Measurements from ENCODE around the gene SPACDR.

The SPACDR gene

DNA sequence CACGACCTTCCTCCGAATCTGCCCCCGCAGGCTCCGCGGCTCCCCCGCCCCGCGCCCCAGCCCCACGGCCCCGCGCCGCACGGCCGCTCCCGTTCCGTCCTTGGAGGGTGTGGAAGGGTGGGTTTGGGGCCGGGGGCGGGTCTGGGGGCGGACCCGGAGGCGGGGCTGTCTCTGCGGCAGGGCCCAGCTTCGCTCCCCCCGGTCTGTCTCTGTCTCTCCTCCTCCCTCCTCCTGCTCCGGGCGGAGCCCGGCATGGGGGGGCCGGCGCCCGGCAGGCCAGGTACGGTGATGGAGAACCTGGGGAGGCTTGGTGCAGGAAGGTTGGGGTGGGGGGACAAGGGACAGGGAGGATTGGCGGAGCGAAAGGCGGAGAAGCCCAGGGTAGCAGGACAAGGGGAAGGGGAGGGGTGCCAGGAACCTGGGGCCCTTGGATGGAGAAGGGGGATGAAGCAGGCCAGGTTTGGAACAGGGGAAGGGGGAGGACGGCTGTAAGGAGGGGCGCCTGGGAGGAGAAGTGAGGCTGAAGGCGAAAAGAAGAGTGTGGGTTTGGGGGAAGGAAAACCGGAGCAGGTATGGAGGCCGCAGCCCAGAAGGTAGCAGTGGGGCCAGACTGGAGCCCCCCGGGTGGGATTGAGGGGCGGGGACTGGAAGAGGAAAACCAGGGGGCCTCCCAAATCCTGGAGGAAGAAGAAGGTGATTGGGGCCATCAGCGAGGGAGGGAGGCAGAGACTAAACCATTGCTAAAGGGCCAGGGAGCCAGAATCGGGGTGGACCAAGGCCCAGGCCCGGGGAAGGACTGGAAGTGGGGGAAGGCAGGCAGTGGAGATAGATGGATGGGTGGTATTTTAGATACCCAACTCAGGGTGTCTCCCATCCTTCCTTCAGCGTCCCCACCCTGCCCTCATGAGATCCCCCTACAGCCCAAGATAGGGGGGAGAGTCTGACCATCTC is 19.9 kb upstream of the SPACDR start, which contains the start of gene NYAP1:
TSS of gene NYAP1 (plus strand) at position 206 of the 951 bp plus-strand sequence. CDS start 1,385 bp downstream, outside the sequence.
- peak; percentile 65 to 72 for DNase-seq

DNA sequence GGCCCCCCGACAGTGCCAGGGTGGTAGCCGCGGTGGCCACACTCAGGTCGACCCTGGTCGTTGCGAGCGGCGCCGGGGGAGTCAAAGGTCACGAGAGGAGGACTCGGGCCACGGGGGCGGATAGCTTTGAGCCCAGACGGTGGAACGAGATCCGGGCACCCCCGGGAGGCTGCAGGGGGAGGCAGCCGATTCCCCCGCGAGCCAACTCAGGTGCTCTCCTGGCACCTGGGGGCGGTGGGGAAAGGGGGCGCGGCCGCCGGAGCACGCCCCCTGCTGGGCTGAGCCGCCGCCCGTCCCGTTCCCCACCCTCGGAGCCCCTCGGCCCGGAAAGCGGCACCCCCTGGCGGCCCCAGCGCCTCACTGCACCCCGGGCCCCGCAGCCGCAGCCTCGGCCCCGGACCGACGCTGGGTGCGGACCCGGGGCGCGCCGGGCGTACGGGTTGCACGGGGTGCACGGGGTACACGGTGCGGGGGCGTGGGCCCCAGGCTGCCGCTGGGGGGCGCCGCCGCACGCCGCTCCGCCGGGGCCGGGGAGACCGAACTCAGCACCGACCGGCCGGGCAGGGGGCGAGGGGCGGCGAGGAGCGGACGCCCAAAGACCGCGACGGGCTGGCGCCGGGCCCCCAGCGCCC is 19.1 kb upstream of the SPACDR start:
- DNase-seq = peak; percentile 47 to 52

DNA sequence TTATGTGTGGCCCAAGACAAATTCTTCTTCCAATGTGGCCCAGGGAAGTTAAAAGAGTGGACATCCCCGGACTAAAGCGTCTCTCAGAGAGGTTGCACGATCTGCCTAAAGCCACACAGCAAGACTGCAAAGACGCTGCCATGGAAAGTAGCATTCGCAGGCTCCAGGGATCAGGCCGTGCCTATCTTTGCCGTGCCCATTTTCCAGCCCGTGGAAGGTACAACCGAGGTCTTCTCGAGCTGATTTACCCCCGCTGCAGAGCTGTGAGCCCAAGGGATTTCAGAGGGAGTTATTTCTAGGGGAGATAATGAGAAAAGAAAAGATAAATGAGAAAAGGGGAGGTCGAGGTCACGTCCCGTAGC is 18.6 kb upstream of the SPACDR start:
- DNase-seq = no peak

DNA sequence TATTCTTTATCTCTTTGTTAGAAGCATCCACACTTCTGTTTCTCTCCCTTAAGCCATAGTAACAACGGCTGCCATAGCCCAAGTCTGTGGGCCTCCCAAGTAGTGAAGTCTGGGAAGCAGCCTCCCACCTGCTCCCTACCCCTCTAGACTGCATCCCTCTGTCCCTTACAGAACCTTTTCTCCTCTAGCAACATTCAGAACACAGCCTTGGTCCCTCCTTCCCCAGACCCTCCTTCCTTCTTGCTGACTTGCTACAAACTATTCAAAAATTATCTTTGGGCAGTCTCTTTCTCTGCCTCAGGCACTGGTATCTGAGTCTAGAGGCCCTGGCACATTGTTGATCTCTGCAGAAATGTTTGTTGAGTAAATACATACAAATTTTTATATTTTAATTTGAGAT is 17.4 kb upstream of the SPACDR start:
- DNase-seq = no peak

DNA sequence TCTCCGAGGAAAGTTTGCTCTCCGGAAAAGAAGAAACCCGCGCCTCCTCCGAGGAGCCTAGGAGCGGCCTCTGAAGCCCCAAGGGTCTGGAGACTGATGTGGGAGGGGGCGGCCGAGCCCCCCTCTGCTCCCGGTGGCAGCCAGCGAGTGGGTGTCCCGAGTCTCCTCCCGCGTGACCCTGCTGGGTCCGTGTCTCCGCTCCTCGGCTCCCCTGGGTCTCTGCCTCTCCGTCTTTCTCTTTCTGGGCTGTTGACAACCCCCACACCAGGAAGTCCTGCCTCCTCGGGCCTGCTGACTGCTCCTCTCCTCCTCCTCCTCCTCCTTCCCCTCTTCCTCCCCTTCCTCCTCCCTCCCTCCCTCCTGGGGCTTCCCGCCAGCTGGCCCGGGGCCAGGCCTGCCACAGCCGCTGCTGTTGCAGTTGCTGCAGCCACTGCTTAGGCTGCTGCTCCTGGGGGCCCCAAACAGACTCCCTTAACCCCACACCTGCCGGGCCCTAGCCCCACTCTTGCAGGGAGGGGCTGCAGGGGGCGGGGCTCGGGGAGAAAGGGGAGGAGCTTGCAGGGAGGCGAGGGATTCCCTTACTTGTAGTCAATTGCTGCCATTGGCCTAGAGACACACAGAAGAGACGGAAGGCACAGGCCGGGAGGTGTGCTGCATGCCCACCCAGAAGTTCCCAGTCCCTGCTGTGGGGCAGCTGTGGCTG is 15.0 kb upstream of the SPACDR start, which contains the start of gene TSC22D4:
TSS of gene TSC22D4 (minus strand) at position 257 of the 703 bp plus-strand sequence. CDS start 1,176 bp downstream, outside the sequence.
- peak; percentile 76 to 83 for DNase-seq

DNA sequence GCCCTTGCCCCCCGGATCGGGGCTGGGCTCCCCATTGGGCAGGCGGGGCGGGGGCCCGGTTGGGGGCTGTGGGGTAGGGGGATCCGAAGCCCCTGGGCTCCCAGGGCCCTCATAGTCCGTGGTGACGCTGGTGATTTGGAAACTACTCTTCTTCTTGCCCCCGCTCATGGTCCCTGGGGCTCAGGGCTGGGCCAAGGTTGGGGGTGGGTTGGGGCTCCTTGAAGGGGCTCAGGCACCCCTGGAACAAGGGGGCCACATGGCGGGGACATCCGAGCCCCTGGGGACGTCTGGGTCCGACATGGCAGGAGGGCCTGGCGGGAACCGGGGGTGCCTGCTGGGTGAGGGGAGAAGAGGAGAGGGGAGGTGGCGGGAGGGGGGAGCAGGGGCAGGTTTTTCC is 13.8 kb upstream of the SPACDR start:
- no peak for DNase-seq

DNA sequence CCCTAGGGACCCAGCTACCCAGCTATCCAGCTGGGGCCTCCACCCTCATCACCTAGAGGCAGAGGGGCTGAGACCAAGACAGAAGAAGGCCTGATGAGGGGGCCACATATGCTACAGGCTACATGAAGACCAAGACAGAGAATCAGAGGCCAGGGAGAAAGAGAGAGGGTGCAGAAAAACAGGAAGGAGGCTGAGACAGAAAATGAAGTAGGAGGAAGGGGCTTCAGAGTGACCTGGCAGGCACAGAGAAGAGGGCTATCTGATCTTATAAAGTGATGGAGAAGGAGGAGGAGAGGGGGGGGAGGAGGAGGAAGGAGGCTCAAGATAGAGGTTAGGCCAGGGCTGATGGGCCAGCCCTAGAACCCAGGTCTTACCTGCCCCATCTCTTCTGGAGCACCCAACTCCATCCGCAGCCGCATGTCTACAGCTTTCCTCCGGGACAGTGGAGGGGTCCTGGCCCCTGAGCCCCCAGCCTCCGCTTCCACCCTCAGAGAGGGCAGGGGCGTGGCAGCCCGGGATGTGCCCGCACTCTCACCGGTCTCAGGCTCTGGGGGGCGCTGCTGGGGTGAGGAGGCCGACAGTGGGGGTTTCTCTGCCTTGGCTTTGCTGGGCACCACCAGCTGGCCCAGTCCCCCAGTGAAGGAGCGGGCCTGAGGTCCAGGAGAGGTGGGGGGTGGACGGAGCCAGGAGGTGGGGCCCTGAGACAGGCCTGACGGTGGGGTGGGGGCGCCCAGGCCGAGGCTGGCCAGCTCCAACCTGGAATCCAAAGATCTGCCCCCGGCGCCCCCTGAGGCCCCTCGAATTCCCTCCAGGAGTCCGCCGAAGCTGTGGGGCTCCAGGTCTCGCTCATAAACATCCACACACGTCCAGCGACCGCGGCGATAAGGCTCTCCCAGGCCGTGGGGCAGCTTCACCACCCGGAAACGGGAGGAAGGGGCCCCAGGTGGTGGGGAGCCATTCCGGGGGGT is 13.1 kb upstream of the SPACDR start:
- no peak for DNase-seq

DNA sequence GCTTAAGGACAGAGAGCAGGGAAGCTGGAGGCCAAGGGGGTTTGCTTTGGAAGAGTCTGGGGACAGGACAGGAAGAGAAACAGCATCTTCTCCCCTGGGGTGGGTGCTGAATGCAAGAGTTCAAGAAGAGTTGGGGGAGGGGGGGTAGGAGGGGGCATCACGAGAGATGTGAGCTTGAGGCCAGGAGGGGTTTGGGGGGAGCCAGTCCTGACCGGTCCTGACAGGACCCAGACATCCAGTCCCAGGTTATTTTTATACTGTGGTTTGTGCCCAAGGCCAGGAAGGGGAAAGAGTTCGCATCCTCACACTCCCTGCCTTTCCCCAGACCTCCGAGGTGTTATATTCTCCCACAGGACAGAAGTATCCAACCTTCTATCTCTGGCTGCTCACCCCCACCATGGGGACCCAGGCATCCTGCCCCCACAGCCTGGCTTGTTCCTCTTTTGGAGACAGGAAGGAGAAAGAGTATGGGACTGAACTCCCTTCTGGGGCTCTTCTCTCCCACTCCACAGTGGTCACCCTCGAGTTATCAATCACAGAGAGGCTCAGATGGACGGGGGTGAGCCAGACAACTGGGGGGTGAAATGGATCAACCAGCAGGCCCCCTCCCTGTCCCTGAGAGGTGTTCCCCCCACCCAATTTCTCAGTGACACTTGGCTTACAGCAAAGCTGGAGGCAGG is 12.2 kb upstream of the SPACDR start:
- DNase-seq = no peak

DNA sequence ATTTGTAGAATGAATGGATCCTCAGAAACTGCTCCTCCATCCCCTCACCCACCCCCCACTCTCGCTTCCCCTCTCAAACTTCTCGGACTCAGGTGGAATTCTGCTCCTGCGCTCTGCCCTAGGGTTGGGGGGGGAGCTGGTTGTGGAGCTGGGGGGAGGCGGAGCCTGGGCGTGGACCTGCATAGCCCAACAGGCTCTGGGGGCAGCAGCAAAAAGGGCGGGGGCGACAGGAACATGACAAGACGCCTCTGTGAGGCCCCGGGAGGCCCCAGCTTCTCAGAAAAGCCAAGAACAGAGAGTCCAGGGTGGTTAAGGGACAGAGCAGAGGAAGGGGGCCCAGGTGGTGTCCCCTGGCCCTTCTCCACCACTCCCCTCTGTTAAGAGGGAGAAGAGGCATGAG is 11.5 kb upstream of the SPACDR start:
- DNase-seq = no peak

DNA sequence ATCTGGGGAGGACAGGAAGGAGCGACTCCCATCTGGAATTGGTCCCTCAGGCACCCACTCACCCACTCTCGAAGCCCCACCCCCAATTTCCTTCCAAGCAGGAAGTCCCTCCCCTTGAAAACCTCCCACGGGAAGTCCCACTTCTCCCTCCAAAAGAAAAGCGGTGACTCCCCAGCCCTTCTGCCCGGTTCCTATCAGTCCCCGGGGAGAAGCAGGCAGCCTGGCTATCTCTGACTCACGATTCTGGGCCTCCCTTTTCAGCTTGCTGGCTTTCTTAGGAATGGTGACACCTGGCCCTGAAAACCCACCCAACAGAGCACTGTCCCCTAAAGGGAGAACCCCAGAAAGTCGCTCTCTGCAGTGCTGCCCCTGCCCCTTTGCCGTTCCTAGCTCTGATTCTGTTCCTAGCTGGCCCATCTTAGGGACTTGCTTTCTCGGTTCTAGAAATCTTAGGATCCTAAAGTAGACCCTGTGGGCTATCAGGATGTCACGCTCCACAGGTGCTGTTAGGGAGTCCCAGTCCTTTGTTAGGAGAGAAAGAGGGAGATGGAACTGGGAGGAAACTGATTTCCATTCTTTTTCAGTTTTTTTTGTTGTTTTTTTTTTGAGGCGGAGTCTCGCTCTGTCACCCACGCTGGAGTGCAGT is 8.9 kb upstream of the SPACDR start:
- no peak for DNase-seq

DNA sequence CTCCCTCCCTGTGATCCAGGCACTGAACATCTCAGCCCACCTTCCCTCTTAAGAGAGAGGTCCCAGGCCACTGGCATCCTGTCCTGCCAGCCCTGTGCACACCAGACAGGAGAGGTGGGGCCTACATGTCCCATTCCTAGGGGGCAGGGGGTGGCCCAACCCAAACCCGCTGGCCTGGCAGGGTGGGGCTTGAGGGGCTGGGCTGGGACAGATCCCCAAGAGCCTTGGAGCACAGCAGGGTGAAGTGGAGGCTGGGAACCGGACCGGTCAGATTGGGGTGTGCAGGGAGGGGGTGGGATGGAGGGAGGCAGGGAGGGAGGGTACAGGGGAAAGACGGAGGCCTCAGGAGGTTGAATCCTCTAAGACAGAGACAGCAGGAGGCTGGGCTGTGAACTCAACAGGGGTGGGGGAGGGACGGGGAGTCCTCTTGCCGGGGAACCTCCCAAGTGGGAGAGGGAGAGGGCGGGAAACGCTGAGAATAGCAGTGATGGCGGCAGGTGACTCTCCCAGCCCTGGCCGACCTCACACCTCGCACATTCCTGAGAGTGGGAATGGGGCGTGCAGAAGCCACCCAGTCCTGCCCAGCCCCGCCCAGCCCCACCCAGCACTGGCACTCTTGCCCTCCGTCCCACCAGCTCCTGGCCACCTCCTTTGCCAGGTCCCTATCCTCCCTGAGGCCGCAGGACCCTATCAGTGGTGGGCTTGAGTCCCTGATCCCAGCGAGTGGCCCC is 8.2 kb upstream of the SPACDR start:
- no peak for DNase-seq

DNA sequence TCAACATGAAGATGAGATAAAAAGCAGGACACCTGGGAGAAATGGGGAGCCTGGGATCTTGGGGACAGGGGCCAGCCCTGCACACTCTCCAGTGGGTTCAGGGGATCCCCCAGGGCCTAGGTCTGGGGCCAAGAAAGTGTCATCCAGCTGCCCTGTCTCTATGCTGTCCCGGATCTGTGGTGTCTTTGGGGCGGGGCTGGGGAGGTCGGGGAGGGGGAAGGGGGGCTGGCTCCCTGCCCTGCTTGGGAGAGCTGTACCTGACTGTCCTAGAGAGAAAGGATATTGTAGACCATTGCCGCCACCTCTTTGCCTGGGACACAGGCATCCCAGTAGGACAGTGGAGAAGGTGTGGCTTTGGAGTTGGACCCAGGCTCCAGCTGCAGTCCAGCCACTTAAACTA is 7.0 kb upstream of the SPACDR start:
- no peak for DNase-seq

DNA sequence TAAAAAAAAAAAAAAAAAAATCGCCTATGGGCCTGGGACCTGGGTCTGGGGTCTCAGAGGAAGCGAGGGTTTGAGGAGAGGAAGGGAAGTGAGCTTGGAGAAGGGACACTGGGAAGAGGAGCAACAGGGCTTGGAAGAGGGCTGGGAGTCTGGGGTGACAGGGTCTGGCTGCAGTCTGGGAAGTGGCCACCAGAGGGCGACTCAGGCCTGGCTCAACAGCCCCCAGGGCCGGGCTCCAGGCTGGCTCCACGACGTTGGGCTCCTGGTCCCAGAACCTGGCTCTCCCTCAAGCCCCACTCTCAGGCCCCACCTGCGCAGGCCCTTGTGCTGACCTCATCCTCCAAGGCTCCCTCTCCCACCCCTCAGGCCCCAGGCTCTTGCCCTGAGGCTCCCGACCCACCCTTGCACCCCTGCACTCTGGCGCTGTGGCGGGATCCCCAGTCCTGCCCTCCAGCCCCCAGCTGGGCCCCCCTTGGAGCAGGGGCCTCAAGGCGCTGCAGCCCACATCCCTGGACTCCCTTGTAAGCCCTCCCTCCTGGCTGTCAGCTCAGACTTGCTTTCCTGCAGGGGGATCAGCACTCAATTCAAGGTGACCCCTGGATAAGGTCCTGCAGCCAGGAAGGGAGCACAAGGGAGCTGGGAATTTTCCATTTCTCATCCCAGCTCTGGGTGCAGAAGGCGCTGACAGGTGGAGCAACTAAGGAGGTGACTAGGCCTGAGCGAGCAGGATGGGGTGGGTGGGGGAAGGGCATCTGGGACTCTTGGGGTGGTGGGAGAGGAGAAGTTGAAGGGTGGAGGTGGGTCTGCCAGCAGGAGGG is 5.4 kb upstream of the SPACDR start:
- peak; percentile 76 to 79 for DNase-seq

DNA sequence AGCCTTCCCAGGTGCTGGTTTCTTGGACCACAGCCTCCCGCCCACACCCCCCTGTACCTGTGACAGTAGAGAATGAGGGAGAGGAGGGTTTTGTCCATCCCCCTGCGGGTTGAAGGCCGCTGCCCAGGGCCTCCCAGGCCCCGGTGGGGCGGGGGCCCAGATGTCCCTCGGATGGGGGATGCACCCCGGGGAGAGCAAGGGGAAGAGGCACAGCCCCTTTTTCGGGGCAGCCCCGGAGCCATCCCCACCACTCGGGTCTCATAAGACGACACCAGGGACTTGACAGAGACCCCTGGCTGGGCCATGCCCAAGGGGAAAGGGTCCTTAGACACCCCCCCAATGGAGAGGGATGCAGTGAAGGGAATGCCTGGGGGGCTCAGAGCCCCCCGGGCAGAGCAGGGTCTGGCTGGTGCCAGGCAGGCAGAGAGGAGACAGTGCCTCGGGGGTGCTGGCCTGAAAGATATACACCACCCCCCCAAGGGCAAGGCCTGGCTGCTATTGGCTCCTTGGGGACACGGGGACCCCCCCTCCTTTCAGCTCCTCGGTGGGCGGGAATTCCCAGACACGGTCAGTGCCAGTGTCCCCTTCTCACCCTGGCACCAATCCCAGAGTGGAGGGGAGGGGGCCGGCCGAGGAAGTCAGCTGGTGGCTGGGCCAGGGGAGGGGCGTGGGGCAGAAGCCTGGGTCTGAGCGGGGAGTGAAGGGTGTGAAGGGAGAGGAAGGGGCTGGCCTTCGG is 3.7 kb upstream of the SPACDR start:
- DNase-seq = no peak

DNA sequence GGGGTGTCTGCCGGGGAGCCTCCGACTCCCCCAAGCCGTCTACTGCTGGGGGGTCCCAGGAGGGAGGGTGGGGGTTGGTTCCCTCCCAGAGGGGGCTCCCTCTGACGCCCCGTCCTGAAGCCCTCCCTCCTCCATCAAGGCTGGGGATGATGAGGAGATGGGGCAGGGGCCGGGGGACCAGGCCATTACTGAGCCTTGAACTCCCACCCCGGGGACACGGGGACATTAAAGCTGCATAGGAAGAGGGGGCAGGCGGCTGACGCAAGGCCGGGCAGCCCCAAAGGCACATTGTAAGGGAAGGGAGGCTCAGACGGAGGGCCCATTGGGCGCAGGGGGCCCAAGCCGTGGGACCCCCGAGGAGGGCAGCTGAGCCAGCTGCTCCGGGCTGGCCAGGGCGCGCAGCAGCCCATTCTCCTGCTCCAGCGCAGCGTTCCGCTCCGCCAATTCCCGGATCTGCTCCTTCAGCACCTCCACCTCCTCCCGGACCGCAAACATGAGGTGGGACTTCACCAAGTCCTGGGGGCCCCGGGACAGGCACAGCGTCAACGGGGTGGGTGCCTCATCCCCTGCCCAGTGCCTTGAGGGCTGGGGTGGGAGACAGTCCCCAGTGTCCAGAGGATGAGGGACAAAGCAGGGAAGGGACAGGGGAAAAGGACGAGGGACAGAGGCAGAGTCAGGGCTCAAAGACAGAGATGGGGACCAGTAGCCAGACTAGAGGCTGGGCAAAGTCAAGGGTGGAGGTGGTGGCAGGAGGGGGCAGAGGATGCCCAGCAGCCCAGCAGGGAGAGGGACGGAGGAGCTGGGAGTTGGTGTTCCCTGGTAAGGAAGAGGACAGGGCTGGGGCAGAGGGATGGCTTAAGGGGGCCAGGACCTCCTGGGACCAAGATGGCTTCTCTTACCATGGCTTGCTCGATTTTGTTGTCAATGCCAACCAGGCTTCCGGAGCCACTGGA is 2.9 kb upstream of the SPACDR start:
- no peak for DNase-seq

DNA sequence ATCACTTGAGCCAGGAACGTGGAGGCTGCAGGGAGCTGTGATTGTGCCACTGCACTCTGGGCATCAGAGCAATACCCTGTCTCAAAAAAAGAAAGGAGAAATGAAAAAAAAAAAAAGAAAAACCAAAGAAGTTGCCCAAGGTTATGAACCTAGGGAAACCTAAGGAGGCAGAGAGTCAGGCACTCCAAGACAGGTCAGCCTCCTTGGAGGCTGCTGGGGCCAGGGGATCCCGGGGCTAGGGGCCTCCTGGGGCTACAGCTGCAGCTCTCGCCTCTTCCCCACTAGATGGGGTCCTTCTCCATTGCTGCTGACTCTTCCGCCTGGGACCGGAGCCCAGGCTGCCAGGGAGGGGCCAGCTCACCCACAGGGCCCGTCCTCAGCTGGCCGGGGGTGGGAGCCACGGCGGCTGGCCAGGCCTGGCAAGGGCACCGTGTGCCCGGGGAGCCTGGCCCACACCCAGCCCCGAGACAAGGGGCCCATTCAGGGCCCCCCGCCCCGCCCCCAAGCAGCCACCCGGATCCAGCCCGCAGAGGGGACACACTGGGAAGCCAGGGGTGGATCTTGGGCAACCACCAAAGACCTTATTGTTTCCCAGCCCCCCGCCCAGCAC is 1.7 kb upstream of the SPACDR start:
- DNase-seq = peak; percentile 75 to 82

DNA sequence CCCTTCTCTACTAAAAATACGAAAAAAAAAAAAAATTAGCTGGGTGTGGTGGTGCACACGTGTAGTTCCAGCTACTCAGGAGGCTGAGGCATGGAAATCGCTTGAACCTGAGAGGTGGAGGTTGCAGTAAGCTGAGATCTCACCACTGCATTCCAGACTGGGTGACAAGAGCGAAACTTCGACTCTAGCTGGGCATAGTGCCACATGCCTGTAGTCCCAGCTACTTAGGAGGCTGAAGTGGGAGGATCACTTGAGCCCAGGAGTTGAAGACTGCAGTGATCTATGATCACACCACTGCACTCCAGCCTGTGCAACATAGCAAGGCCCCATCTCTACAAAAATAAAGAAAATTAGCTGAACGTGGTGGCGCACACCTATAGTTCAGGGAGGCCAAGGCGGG is 1.2 kb upstream of the SPACDR start:
- no peak for DNase-seq
